Activated CD4-positive, alpha-beta T cell treated with anti-CD3 and anti-CD28 coated beads, Interleukin-2, amount 50 U/mL, for 16 hours (primary cell): Measurements from ENCODE around the gene MFAP2.

ENCODE experiments used
- DNase-seq: peaks from one replicate; pipeline ENCODE4 v3.0.0-alpha.2; 2020

Gene MFAP2

DNA sequence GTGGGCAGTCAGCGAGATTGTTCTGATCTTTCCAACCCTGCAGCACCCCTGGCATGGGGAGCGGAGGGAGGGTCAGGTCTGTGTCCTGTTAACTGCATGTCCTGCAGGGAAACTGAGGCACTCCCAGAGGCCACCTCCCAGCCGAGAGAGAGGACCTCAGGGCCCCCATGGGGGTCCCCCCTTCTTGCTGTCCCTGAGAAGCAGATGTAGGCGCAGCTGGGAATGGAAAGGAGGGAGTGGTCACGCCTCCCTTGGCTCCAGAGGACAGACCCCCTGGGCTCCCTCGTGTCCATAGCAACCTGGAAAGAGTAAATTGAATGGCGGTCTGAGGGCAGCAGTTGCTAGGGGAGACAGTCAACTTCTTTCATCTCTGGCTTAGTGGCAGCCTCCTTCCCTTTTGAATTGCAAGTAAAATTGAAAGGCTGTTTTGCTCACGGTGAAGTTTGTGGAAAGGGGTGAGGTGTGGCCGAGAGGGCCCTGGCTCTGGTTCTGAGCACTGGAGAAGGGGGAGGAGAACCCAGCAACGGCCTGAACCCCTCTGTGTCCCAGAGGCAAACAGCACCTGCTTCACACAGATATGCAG, 53.8 kb downstream of the MFAP2 start:
- DNase-seq = no peak

DNA sequence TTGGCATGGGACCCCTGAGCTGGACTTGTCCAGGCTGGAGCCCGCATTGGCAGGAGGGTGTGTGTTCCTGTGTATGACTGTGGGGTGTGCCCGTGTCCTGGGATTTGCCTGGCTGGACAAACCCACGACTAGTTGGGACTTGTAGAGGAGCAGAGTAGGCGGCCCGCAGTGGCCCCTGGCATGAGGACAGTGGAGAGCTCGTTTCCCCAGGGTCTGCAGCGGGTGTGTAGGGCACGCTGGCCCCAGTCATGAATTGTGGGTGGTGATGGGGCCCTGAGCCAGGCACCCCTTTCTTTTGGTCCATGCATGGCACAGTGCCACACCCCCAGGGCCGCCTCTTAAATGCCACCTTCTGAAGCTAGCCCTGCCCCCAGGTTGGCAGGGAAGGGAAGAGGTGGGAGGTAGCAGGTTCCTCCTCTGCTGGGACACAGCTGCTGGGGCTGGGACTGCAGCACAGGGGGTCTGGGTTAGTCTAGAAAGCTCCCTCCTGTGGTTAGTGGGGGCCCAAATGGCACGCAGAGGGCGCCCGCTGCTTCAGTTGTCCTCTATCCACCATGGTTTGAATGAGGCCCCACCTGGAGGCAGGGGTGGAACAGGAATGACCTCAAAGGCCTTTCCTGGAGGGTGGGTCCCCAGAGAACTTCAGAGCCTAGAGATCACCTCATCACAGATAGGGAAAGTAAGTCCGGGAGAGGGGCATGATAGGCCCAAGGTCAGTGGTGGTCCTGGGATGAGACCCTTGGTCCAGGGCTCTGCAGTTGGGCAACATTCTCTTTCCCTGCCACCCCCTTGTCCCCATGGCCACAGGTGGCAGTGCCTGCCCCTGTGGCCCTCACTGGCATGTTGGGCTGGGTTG, 54.6 kb downstream of the MFAP2 start:
- no peak for DNase-seq

DNA sequence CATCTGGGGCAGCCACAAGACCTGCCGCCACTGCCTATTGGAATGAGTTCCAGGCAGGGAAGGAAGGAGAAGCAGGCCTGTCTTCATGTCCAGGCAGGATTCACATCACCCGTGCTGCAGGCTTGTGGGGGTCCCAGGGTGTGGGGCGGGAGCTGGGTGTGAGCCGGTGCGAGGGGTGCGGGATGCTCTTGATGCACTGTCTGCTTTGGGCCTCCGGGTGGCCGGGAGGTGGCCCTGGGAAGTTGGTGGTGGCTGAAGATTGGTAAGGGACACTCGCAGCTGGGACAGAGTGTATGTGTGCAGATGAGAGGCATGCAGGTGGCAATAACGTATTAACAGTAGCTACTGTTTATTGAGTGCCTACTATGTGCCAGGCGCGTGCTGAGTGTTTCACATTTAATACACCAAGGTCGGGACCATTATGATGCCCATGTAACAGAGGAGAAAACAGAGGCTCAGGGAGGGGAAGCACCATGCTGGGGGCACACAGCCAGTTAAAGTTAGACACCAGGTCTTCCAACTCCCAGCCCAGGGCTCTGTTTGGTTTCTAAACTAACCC, 55.4 kb downstream of the MFAP2 start:
- no peak for DNase-seq
